GM21423 (cell line): Measurements from ENCODE around the gene CARMIL3.

Source experiments
- ATAC-seq: cut with Tn5 transposase; IDR thresholded peaks from one replicate; pipeline ENCODE4 v1.9.1; 2021; ENCODE audit warnings: mild to moderate bottlenecking, moderate library complexity; ENCODE audit not compliant: unreplicated experiment

The CARMIL3 gene

GRCh38 chr14:24075485-24076301 is 23.9 kb downstream of the CARMIL3 start:
- no peak for ATAC-seq

- ATAC-seq = no peak
These were observed 24.4 kb downstream of the CARMIL3 start for GRCh38 chr14:24076302-24076601.

GRCh38 chr14:24077086-24077485 is 25.3 kb downstream of the CARMIL3 start:
- ATAC-seq = no peak

- no peak for ATAC-seq
These were observed 26.3 kb downstream of the CARMIL3 start for GRCh38 chr14:24078146-24078545.

GRCh38 chr14:24079491-24080141 is 27.8 kb downstream of the CARMIL3 start:
- ATAC-seq = no peak

- ATAC-seq = no peak
These were observed 28.3 kb downstream of the CARMIL3 start for GRCh38 chr14:24080142-24080530.

- peak; percentile 82 for ATAC-seq
These were observed 29.3 kb downstream of the CARMIL3 start for GRCh38 chr14:24080888-24081738.

GRCh38 chr14:24081739-24082211 is 30.0 kb downstream of the CARMIL3 start:
- no peak for ATAC-seq

- ATAC-seq = no peak
These were observed 30.7 kb downstream of the CARMIL3 start for GRCh38 chr14:24082411-24083080.

GRCh38 chr14:24083462-24083861 is 31.7 kb downstream of the CARMIL3 start:
- no peak for ATAC-seq

GRCh38 chr14:24084440-24084839 is 32.6 kb downstream of the CARMIL3 start:
- ATAC-seq = no peak

- ATAC-seq = no peak
These were observed 33.4 kb downstream of the CARMIL3 start for GRCh38 chr14:24085215-24085614.

GRCh38 chr14:24086193-24086955 is 34.6 kb downstream of the CARMIL3 start:
- no peak for ATAC-seq

GRCh38 chr14:24087004-24087403 is 35.2 kb downstream of the CARMIL3 start:
- no peak for ATAC-seq

- no peak for ATAC-seq
These were observed 36.3 kb downstream of the CARMIL3 start for GRCh38 chr14:24088095-24088494.

GRCh38 chr14:24089890-24090289 is 38.1 kb downstream of the CARMIL3 start:
- no peak for ATAC-seq

GRCh38 chr14:24092110-24092504 is 40.3 kb downstream of the CARMIL3 start:
- ATAC-seq = no peak

- ATAC-seq = no peak
These were observed 40.8 kb downstream of the CARMIL3 start for GRCh38 chr14:24092505-24093206.

- ATAC-seq = no peak
These were observed 41.5 kb downstream of the CARMIL3 start for GRCh38 chr14:24093207-24093900.
